ENCODE data around the gene CRCP.
"Not testable (repeated sequence)": the region's sequence is repeated elsewhere in the genome, so short reads cannot be mapped to it uniquely, and the experiment has no call there.

Gene CRCP

GRCh38 chr7:66110856-66111255, 3.8 kb upstream of the CRCP start:
- DNase-seq: no peak

GRCh38 chr7:66116680-66117420, 2.2 kb downstream of the CRCP start:
- DNase-seq: not testable (repeated sequence)

- DNase-seq: no peak
Measured at GRCh38 chr7:66118603-66119002, 4.0 kb downstream of the CRCP start.

GRCh38 chr7:66119245-66119850, 4.7 kb downstream of the CRCP start:
- no peak for DNase-seq

GRCh38 chr7:66123175-66123528, 8.5 kb downstream of the CRCP start:
- DNase-seq: no peak

GRCh38 chr7:66124569-66124861, 9.9 kb downstream of the CRCP start:
- not testable (repeated sequence) for DNase-seq

GRCh38 chr7:66125052-66125694, 10.5 kb downstream of the CRCP start:
- no peak for DNase-seq

GRCh38 chr7:66125781-66126352, 11.2 kb downstream of the CRCP start:
- DNase-seq: not testable (repeated sequence)

GRCh38 chr7:66127172-66127571, 12.5 kb downstream of the CRCP start:
- not testable (repeated sequence) for DNase-seq

GRCh38 chr7:66138994-66139752, 24.5 kb downstream of the CRCP start:
- peak; percentile 27 for DNase-seq

GRCh38 chr7:66140924-66141323, 26.3 kb downstream of the CRCP start:
- DNase-seq: peak; percentile 11

GRCh38 chr7:66142334-66142733, 27.7 kb downstream of the CRCP start:
- no peak for DNase-seq

- DNase-seq: peak; percentile 15
Measured at GRCh38 chr7:66142996-66143395, 28.3 kb downstream of the CRCP start.

- DNase-seq: no peak
Measured at GRCh38 chr7:66143876-66144332, 29.3 kb downstream of the CRCP start.

- no peak for DNase-seq
Measured at GRCh38 chr7:66145400-66146104, 30.9 kb downstream of the CRCP start.

- peak; percentile 85 for DNase-seq
Measured at GRCh38 chr7:66146701-66147100, 32.1 kb downstream of the CRCP start.

GRCh38 chr7:66147657-66148056, 33.0 kb downstream of the CRCP start:
- not testable (repeated sequence) for DNase-seq

GRCh38 chr7:66150471-66150870, 35.8 kb downstream of the CRCP start:
- no peak for DNase-seq

GRCh38 chr7:66152371-66153191, 37.9 kb downstream of the CRCP start:
- no peak for DNase-seq

GRCh38 chr7:66153691-66154090, 39.0 kb downstream of the CRCP start:
- DNase-seq: no peak

GRCh38 chr7:66156035-66156434, 41.4 kb downstream of the CRCP start:
- not testable (repeated sequence) for DNase-seq

GRCh38 chr7:66157060-66157459, 42.4 kb downstream of the CRCP start:
- no peak for DNase-seq
